NOMO-1 treated with DMSO at 0.1 percent for 48 hours (cell line): ENCODE results near the gene TIPRL.
"Not testable (repeated sequence)": the region's sequence is repeated elsewhere in the genome, so short reads cannot be mapped to it uniquely, and the experiment has no call there.

ENCODE experiments used
- DNase-seq: peaks from one replicate; lab custom pipeline; 2025; ENCODE audit not compliant: unreplicated experiment; lab: John Stamatoyannopoulos, UW

TIPRL gene

GRCh38 chr1:168157638-168158037 lies 21.1 kb upstream of the TIPRL start:
- DNase-seq, result no peak

- DNase-seq, result no peak
These were observed 19.5 kb upstream of the TIPRL start for GRCh38 chr1:168159251-168159650.

GRCh38 chr1:168159979-168160378 lies 18.8 kb upstream of the TIPRL start:
- no peak for DNase-seq

GRCh38 chr1:168161459-168161858 lies 17.3 kb upstream of the TIPRL start:
- DNase-seq, result no peak

- no peak for DNase-seq
These were observed 15.1 kb upstream of the TIPRL start for GRCh38 chr1:168163670-168164069.

GRCh38 chr1:168164771-168165170 lies 14.0 kb upstream of the TIPRL start:
- DNase-seq, result no peak

GRCh38 chr1:168167806-168168205 lies 11.0 kb upstream of the TIPRL start:
- no peak for DNase-seq

- no peak for DNase-seq
These were observed 7.9 kb upstream of the TIPRL start for GRCh38 chr1:168170564-168171508.

- no peak for DNase-seq
These were observed 6.4 kb upstream of the TIPRL start for GRCh38 chr1:168172250-168172915.

- DNase-seq, result peak; percentile 16
These were observed 530 bp upstream of the TIPRL start for GRCh38 chr1:168178227-168178637.

- peak; percentile 0 for DNase-seq
These were observed 831 bp downstream of the TIPRL start for GRCh38 chr1:168179438-168180147.

- no peak for DNase-seq
These were observed 1.4 kb downstream of the TIPRL start for GRCh38 chr1:168180148-168180524.

GRCh38 chr1:168181063-168181720 lies 2.4 kb downstream of the TIPRL start:
- not testable (repeated sequence) for DNase-seq

GRCh38 chr1:168187177-168187576 lies 8.4 kb downstream of the TIPRL start:
- DNase-seq, result no peak

GRCh38 chr1:168190403-168190802 lies 11.6 kb downstream of the TIPRL start:
- DNase-seq, result no peak

- no peak for DNase-seq
These were observed 16.7 kb downstream of the TIPRL start for GRCh38 chr1:168195199-168196135.

GRCh38 chr1:168199056-168199455 lies 20.3 kb downstream of the TIPRL start:
- no peak for DNase-seq

- no peak for DNase-seq
These were observed 24.3 kb downstream of the TIPRL start for GRCh38 chr1:168202941-168203654.

GRCh38 chr1:168206111-168206510 lies 27.3 kb downstream of the TIPRL start:
- DNase-seq, result no peak
